Activated CD8-positive, alpha-beta memory T cell treated with anti-CD3 and anti-CD28 coated beads, Interleukin-2, amount 50 U/mL, for 48 hours (primary cell): Measurements from ENCODE around the gene EXOC4.

Source experiments
- DNase-seq: peaks from one replicate; pipeline ENCODE4 v3.0.0-alpha.2; 2020

EXOC4 gene

GRCh38 chr7:133431134-133431724 lies 178.4 kb downstream of the EXOC4 start:
- no peak for DNase-seq

DNA sequence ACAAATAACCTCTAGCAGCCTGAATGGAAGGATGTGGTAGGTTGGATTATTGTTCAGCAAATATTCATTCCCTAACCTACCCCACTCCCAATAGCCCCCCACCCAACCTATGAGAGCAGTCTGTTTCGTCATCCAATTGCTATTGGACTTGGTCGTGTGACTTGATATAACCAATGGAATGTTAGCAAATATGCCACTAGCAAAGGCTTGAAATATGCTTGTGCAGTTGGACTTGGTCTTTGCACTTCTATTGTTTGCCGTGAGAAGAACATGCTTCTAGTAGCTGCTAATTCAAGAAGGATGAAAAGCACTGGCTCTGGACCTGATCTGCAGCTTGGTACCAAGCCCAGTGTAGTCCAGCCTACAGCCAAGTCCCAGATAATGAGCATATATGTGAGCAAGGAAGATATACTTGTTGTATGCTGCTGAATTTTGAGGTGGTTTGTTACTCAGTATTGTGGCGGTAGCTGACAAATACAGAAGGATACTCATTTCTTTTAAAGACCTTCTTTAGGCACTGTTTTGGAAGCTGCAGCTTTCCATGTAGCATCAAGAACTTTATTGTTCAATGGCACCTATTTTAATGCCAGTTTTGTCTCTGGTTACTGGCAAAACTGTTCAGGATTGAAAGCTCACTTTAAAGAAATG lies 180.4 kb downstream of the EXOC4 start:
- no peak for DNase-seq

DNA sequence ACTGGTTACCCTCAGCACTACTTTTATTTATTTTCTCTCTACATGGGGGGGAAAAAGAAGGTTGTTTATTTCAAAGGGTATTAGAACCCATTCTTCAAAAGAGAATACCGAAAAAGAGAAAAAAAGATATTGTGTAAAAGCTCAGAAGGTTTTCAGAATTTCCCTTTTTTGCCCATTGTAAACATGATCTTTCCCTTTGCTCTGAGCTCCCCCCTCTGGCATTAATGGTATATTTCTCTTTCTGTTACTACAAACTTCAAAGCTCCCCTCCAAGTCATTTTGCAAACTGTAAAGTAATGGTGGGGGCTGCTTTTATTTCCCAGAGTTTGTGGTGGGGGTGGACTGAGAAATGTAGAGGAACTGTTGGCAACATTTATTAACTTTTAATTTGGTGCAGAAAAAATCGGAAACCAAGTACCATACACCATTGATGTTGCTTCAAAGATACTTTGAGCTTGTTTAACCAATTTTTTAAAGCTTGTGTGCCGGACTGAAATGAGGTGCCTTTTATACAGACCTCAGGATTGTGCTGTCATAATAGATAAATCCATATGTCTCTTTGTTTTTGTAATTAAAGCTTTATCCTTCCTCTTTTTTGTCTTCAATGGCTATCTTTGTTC lies 181.5 kb downstream of the EXOC4 start:
- no peak for DNase-seq

DNA sequence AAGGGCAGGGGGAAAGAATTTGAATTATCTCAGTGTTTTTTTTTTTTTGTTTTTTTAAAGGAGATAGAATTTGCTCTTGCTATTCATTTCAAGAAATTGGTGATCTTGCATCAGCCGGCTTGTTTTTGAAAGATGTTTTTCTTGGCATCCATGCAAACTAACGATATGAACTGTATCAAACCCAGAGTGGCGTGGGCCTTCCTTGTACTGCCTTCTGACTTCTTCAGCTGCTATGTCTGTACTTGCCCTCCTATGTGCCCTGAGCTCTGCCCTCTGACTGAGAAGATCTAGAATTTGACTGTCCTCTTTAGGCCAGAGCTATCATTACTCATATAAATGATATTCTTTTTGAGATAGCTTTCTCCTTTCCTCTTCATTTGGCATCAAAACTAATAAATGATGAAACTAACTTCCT lies 183.1 kb downstream of the EXOC4 start:
- no peak for DNase-seq

GRCh38 chr7:133437544-133437943 lies 184.7 kb downstream of the EXOC4 start:
- no peak for DNase-seq

DNA sequence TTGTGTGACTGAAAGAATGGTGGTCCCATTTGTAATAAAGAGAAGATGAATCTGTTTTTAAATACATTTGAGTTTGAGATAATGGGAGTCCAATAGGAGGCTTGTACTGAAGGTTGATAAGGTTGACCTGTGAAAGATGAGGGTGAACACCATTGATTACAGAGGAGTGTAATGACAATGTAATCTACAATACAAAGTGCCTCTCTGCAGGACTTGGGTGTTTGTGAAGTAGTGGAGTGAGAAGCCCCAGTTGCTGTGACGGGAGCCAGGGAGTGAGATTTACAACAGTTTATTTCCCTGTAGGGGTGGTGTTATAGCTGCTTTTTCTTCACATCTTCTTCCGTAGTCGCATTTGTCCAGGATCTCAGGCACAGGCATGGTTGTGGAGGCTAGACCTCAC lies 189.9 kb downstream of the EXOC4 start:
- DNase-seq: no peak

GRCh38 chr7:133445617-133446016 lies 192.7 kb downstream of the EXOC4 start:
- DNase-seq: no peak

- DNase-seq: no peak
Measured at GRCh38 chr7:133448012-133448411, 195.1 kb downstream of the EXOC4 start.

- DNase-seq: no peak
Measured at GRCh38 chr7:133452577-133452976, 199.7 kb downstream of the EXOC4 start.

- DNase-seq: no peak
Measured at GRCh38 chr7:133458688-133459087, 205.8 kb downstream of the EXOC4 start.

GRCh38 chr7:133461421-133461820 lies 208.5 kb downstream of the EXOC4 start:
- DNase-seq: no peak

GRCh38 chr7:133475655-133476054 lies 222.8 kb downstream of the EXOC4 start:
- DNase-seq: no peak

DNA sequence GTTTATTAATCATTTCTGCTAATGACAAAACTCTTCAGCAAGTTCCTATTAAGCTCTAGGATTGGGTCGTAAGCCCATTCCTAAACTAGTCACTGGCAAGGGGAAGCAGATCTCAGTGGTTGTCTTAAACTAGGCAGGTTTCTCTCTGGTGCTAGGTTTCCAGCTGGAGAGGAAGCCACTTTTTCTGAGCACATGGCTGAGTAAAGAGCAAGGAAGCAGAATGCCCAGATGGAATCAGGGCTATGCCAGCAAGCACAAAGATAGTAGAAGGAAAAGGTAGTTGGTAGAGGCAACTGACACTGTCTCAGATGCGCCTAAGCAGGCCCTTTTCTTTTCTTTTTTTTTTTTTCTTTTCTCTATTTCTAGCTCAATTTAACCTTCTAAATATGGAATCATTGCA lies 224.9 kb downstream of the EXOC4 start:
- DNase-seq: no peak

- no peak for DNase-seq
Measured at GRCh38 chr7:133478591-133479135, 225.8 kb downstream of the EXOC4 start.

- no peak for DNase-seq
Measured at GRCh38 chr7:133479456-133480065, 226.7 kb downstream of the EXOC4 start.

GRCh38 chr7:133480868-133481267 lies 228.0 kb downstream of the EXOC4 start:
- DNase-seq: no peak

DNA sequence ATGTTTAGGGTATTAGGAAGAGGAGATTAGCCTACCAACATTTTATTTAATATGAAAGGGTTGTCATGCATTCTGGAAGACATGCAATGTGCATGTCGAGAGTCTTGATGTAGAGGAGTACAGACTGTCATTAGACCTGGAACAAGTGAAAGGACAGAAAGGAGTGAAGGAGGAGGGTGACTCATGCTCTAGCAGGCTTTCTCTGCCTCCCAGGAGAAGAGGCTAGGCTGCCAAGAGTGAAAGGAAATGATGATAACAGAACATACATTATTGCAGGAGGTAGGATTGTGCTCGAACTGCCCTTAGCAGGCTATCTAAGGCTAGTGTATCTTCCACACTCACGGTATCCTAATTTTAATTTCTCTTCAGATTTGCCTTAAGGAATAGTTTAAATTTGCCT lies 228.8 kb downstream of the EXOC4 start:
- DNase-seq: no peak

DNA sequence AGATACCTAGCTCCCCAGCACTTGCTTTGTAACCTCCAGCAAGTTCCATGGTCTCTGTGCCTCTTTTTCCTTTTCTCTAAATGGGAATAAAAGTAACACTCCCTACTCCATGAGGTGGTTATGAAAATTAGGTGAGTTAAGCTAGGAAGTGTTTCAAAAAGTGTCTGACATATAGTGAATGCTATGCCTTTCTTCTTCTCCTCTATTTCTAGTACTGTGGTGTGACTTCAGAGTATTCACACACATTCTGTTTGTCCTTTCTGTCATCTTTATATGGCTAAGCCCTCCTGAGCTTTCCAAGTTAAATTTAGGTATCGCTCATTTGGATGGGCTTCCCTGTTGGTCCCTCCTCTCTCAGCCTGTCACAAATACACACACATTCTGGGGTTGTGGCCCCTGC lies 229.7 kb downstream of the EXOC4 start:
- DNase-seq: no peak

DNA sequence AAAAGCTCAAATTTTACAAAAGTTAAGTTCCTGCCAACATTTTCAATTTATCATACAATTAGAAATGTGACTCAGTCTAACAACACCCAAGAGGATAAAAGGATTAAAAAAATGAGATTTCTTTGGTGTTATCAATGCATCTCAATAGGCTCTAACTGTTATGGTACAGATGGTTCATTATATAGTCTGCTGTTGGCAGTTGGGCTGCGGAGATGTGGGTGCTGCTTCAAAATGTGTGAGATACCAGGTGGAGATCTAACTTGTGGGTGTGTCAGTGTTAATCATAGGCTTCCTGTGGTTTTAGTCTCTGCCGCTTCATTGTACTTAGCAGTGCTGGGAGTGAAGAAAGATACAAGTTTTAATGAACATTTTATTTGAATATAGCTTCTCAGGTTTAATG lies 231.2 kb downstream of the EXOC4 start:
- DNase-seq: peak; percentile 61

GRCh38 chr7:133489906-133490305 lies 237.0 kb downstream of the EXOC4 start:
- DNase-seq: no peak

DNA sequence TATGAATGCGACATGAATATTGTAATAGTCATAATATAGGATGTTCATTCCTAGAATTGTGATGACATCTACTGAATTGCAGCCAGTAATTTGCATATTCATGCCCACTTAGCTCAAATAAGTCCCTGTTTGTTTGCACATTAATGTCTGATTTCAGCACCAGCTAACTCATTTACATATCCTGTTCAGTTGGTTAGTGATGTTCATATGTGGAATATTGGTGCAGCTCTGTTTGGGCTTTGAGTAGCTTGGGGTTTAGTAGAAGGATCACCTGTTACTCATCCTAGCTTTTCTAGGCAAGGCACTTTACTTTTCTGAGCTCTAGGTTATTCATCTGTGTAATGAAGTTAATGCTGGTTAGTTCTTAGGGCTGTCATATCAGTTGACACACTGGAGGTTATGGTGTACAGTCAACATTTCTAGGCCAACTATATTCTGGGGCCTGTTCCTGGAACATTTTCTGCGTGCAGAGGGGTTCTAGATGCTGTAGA lies 238.4 kb downstream of the EXOC4 start:
- DNase-seq: no peak

DNA sequence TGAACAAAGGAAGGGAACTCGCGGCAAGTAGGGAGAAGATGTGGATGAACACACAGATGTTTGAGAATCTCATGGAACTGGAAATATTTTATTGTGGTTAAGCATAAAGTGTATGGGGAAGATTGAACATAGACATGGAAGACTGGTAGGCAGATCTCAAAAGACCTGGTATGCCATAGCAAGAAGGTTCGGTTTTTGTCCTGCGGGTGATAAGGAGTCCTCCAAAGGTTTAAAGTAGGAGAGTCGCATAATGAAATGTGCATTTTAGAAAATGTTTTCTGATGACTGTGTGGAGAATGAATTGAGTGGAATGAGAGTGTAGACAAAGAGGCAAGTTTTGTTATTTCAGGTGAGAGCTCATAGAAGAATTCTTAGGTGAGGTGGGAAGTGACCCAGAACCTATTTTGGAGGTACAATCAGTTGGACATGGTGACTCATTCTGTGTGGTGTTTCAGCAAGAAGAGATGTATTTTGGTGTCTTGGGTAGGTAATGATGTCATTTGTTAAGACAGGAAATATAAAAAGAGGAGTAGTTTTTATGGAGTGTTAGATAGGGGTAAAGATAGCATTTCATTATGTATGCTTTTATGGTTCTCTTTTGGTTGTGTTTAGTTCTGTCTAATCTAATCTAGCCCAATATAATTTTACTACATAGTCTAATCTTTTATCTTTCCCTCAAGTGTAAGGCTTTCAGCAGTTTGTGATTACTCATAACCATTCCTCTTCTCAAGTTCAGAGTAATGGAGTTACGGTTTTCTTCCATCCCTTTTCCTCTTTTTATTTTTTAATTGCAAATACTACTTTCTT lies 239.2 kb downstream of the EXOC4 start:
- no peak for DNase-seq

DNA sequence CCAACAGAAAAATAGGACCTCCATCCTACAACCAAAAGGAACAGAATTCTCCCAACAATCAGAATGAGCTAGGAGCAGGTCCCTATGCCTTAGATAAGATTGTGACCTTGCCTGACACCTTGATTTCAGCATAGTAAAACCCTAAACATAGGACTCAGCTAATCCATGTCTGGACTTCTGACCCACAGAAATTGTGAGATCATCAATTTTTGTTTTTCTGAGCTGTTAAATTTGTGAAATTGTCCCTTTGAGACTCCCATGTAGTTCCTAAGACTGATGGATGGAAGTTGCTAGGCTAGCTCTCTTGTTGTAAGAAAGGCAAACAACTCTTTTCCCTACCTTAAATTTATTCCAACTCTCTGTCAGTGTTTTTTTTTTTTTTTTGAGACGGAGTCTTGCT lies 244.2 kb downstream of the EXOC4 start:
- DNase-seq: no peak
